Peyer's patch (tissue), 4 donors: ENCODE results near the gene TMEM131.

Source experiments
- CTCF ChIP-seq, 6 experiments: fragments of 450-650 bp in 4 of 6; fragments of 200-600 bp in 2 of 6; sonication (generic) in 1 of 6; IDR thresholded peaks; one replicate each; pipeline ENCODE4 v1.5.1; 2017 to 2019; ENCODE audit warnings: antibody characterized with exemption in 6 of 6, mild to moderate bottlenecking in 3 of 6, moderate library complexity in 1 of 6
- POLR2A ChIP-seq, 2 donors: fragments of 450-650 bp; IDR thresholded peaks; one replicate each; pipeline ENCODE4 v1.5.1; 2017; ENCODE audit warnings: antibody characterized with exemption in 2 of 2, mild to moderate bottlenecking in 2 of 2, moderate library complexity in 2 of 2

DNA sequence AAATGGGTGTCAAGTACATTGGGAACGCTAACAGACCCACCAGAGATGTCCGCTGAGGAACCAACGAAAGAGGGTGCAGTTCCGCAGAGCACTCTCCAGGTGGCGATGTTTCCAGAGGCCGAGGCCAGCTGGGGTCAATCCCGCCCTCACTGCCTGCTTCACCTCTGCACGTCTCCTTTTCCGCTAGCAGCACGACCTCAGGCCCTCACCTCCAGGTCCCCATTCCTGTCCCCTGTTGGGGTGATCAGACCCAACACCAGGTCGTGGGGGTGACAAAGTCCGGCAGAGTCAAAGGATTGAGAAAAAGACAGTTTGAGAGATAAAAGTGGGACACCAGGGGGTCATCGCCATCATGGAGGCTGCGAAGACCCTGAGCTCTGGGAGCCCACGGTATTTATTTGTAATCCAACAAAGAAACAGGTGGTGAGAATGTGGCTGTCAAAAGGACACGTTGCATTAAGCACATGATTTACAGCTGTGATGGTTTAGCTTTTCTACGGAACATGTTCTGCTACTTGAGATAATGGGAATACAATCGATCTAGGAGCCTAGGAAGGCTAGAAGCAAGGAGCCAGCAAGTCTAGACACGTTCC lies 255.1 kb downstream of the TMEM131 start:
- peak; percentile 11 to 78 (median 68) for TF ChIP-seq CTCF (IDR thresholded peaks at IDR 0.05)
- TF ChIP-seq POLR2A (IDR thresholded peaks at IDR 0.05) = no peak
